Loucy (cell line): ENCODE measurements around the gene PCIF1.

Experiments
- H2AFZ ChIP-seq: fragments of 200-600 bp; sonication (generic); 2 replicates; pipeline ENCODE4 v1.6.0; 2016; ENCODE audit warnings: antibody characterized with exemption, mild to moderate bottlenecking, low read length, moderate library complexity
- H3F3A ChIP-seq: fragments of 200-600 bp; 2 replicates; pipeline ENCODE4 v1.6.0; 2016; ENCODE audit warnings: antibody characterized with exemption, low read depth, mild to moderate bottlenecking
- H3K27me3 ChIP-seq: fragments of 200-600 bp; sonication (generic); 2 replicates; pipeline ENCODE4 v1.6.1; 2014; ENCODE audit warnings: low read length, mild to moderate bottlenecking; ENCODE audit not compliant: insufficient read depth, poor library complexity, severe bottlenecking
- H3K36me3 ChIP-seq: fragments of 200-600 bp; sonication (generic); 2 replicates; pipeline ENCODE4 v1.6.1; 2016; ENCODE audit warnings: low read length; ENCODE audit not compliant: insufficient read depth
- H3K4me1 ChIP-seq: fragments of 200-600 bp; sonication (generic); 2 replicates; pipeline ENCODE4 v1.5.1; 2014; ENCODE audit warnings: low read length, mild to moderate bottlenecking; ENCODE audit not compliant: insufficient read depth, poor library complexity, severe bottlenecking
- H3K4me2 ChIP-seq: fragments of 200-600 bp; sonication (generic); 2 replicates; pipeline ENCODE4 v1.6.0; 2014; ENCODE audit warnings: antibody characterized with exemption, low read length, low read depth, mild to moderate bottlenecking; ENCODE audit not compliant: poor library complexity, severe bottlenecking
- H3K4me3 ChIP-seq: fragments of 200-600 bp; sonication (generic); 2 replicates; pipeline ENCODE4 v1.5.1; 2014; ENCODE audit warnings: low read length, mild to moderate bottlenecking, mixed read lengths; ENCODE audit not compliant: poor library complexity, severe bottlenecking
- H3K79me2 ChIP-seq: fragments of 200-600 bp; sonication (generic); 2 replicates; pipeline ENCODE4 v1.6.1; 2014; ENCODE audit warnings: low read length; ENCODE audit not compliant: insufficient read depth
- H3K9ac ChIP-seq: fragments of 200-600 bp; sonication (generic); 2 replicates; pipeline ENCODE4 v1.6.0; 2014; ENCODE audit warnings: mild to moderate bottlenecking, low read depth, low read length, moderate library complexity; ENCODE audit not compliant: poor library complexity, severe bottlenecking
- H3K9me2 ChIP-seq: fragments of 200-600 bp; sonication (generic); replicated peaks from 2 replicates; pipeline ENCODE4 v1.6.1; 2016; ENCODE audit warnings: low read depth, low read length, mixed read lengths
- H3K9me3 ChIP-seq: fragments of 200-600 bp; sonication (generic); 2 replicates; pipeline ENCODE4 v1.6.1; 2014; ENCODE audit warnings: mild to moderate bottlenecking, antibody characterized with exemption, low read length, low read depth; ENCODE audit not compliant: insufficient read depth
- H4K20me1 ChIP-seq: fragments of 200-600 bp; sonication (generic); 2 replicates; pipeline ENCODE4 v1.6.0; 2014; ENCODE audit warnings: antibody characterized with exemption, low read length, mild to moderate bottlenecking; ENCODE audit not compliant: insufficient read depth, poor library complexity, severe bottlenecking
- EZH2phosphoT487 ChIP-seq: fragments of 200-600 bp; IDR thresholded peaks from 2 replicates; pipeline ENCODE4 v1.6.1; 2018; ENCODE audit warnings: antibody characterized with exemption, mild to moderate bottlenecking, moderate library complexity, borderline replicate concordance
- TF ChIP-seq, protein P1 (sequence below): fragments of 200-600 bp; sonication (generic); conservative IDR thresholded peaks from 2 replicates; pipeline ENCODE4 v1.5.1; 2014; ENCODE audit warnings: mild to moderate bottlenecking, antibody characterized with exemption, low read length

The PCIF1 gene

DNA sequence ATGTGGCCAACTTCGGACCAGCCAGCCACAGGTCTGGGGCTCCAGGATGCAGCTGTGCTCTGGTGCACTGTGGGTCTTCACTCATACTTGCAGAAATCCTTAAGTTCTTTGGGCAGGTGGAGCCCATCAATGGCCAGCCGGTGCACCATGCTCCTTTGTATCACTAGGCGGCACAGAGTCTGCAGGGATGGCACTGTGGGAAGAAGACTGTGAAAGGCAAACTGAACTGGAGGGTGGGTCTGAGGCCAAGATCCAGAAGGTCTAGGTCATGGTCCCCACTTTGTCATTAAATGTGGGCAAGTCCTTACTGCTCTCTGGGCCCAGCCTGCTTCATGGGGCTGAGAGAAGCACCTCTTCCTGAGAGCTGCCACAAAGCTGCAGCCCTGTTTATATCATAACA, 45.8 kb upstream of the PCIF1 start:
- Histone ChIP-seq H3K27me3 (no peaks in the 10 kb centered on the region), H3K4me3 (no peak overlapping the region), H3K4me1 (peaks cover 37% of the 10 kb centered on the region), H3K9me3 (no peaks in the 10 kb centered on the region), H3K79me2 (peaks cover 13% of the 10 kb centered on the region; the same call in 1 of the 2 replicates), H2AFZ (no peak overlapping the region), H3K9me2 (no peaks in the 10 kb centered on the region), H3K4me2 (no peak overlapping the region), H3K9ac (no peak overlapping the region), H3F3A (peaks cover 3% of the 10 kb centered on the region; the same call in 1 of the 2 replicates), H4K20me1 (peaks cover 4% of the 10 kb centered on the region), H3K36me3 (peaks cover 2% of the 10 kb centered on the region; the same call in 1 of the 2 replicates)
- TF ChIP-seq, protein P1, sequence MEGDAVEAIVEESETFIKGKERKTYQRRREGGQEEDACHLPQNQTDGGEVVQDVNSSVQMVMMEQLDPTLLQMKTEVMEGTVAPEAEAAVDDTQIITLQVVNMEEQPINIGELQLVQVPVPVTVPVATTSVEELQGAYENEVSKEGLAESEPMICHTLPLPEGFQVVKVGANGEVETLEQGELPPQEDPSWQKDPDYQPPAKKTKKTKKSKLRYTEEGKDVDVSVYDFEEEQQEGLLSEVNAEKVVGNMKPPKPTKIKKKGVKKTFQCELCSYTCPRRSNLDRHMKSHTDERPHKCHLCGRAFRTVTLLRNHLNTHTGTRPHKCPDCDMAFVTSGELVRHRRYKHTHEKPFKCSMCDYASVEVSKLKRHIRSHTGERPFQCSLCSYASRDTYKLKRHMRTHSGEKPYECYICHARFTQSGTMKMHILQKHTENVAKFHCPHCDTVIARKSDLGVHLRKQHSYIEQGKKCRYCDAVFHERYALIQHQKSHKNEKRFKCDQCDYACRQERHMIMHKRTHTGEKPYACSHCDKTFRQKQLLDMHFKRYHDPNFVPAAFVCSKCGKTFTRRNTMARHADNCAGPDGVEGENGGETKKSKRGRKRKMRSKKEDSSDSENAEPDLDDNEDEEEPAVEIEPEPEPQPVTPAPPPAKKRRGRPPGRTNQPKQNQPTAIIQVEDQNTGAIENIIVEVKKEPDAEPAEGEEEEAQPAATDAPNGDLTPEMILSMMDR, result no peak
- no peak for TF ChIP-seq EZH2phosphoT487

DNA sequence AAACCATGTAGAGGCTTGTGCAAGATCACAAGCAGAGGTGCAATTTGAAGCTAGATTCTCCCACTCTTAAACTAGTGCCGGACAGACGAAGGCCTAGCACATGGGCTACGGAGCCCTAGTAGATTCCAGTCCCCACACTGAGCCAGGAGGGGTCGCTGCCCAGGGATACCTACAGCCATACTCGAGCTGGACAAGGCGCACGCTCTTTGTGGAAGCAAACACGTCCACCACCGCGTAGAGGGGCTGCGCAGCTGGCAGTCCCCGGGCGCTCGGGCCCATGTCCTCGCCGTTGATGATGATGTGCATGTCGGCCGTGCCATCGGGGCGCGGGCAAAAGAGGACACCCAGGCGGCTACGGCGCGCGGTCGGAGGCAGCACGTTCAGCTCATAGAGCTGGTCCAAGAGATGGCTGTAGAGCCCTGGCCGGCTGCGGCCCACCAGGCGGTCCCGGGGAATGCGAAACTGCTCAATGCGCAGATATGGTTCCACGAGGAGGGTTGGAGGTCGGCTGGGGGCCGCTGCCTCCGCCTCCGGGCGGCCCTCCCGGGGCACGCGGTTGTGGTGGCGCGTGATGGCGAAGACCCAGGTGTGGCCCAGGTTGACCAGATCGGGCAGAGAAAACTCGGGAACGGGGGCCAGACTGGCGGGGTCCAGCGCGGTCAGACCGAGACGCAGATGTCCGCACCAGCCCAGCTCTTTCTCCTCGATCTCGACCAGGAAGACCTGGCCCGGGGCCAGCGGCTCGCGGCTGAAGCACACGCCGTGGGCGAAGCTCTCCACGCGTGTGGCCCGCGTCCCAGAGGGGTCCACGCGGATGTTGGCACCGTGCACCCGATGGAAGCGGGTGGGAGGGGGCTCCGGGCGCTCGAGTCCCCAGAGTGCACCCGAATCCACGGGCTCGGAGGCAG, 44.2 kb upstream of the PCIF1 start:
- H4K20me1 ChIP-seq, result peaks cover 1% of the 10 kb centered on the region
- peak overlapping the region; percentile 84 for H3K4me2 ChIP-seq
- H3K9me3 ChIP-seq, result no peaks in the 10 kb centered on the region
- peak overlapping the region; percentile 96 for H2AFZ ChIP-seq
- H3K9me2 ChIP-seq, result no peaks in the 10 kb centered on the region
- TF ChIP-seq, protein P1, result no peak
- TF ChIP-seq EZH2phosphoT487, result no peak
- peaks cover 25% of the 10 kb centered on the region for H3K4me1 ChIP-seq
- H3K4me3 ChIP-seq, result peak overlapping the region; percentile 81
- H3F3A ChIP-seq, result 0 out of 2 replicates have a peak, but pooled peaks cover under 1% of the 10 kb centered on the region
- H3K9ac ChIP-seq, result peak overlapping the region; percentile 72
- no peaks in the 10 kb centered on the region for H3K36me3 ChIP-seq
- no peaks in the 10 kb centered on the region for H3K27me3 ChIP-seq
- H3K79me2 ChIP-seq, result 0 out of 2 replicates have a peak, but pooled peaks cover 6% of the 10 kb centered on the region

DNA sequence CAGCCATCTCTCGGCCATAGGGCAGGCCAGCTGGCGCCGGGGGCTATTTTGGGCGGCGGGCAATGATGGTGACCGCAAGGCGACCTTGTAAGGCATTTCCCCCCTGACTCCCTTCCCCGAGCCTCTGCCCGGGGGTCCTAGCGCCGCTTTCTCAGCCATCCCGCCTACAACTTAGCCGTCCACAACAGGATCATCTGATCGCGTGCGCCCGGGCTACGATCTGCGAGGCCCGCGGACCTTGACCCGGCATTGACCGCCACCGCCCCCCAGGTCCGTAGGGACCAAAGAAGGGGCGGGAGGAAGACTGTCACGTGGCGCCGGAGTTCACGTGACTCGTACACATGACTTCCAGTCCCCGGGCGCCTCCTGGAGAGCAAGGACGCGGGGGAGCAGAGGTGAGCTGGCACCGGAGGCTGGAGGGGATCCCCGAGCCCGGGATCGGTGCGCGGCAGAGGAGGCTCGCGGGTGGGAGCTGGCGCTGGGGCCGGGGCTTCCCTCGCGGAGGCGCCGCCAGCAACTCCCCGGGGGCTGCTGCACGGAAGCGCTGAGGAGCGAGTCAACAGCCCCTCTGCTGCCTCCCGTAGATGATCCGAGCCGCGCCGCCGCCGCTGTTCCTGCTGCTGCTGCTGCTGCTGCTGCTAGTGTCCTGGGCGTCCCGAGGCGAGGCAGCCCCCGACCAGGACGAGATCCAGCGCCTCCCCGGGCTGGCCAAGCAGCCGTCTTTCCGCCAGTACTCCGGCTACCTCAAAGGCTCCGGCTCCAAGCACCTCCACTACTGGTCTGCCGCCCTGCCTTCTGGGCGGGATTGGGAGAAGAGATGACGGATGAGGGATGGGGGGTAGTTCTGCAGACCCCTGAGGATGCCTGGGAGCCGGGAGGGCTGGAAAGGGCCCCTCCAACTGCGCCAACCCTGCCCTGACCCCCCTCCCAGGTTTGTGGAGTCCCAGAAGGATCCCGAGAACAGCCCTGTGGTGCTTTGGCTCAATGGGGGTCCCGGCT, 43.2 kb upstream of the PCIF1 start, which contains the start of the genes CTSA and NEURL2:
Gene CTSA (plus strand): TSS at position 351 of the 999 bp plus-strand sequence. CDS start 234 bp downstream, at position 585.
Gene NEURL2 (minus strand): TSS at position 224 of the 999 bp plus-strand sequence. CDS start 217 bp downstream, at position 7.
- Histone ChIP-seq H3K27me3 (no peaks in the 10 kb centered on the region), H3K4me3 (peak within 1 kb of the TSS; percentile 81), H3K9ac (peak within 1 kb of the TSS; percentile 72), H3K36me3 (no peaks in the 10 kb centered on the region), H3K4me2 (peak within 1 kb of the TSS; percentile 84), H2AFZ (peak within 1 kb of the TSS; percentile 96), H3K9me2 (no peaks in the 10 kb centered on the region), H3K9me3 (no peaks in the 10 kb centered on the region), H4K20me1 (no peaks in the 10 kb centered on the region), H3K4me1 (peaks cover 16% of the 10 kb centered on the region), H3F3A (no peaks in the 10 kb centered on the region), H3K79me2 (0 out of 2 replicates have a peak, but pooled peaks cover 4% of the 10 kb centered on the region)
- TF ChIP-seq, protein P1, result no peak
- TF ChIP-seq EZH2phosphoT487, result no peak
